Urinary bladder (tissue), 4 donors: ENCODE measurements around the gene RAB8A. TPM values are rescaled to one million over a fixed set of nuclear protein-coding genes. Genes with fewer than 3 reads are reported as not detected.
"Not testable (repeated sequence)": the region's sequence is repeated elsewhere in the genome, so short reads cannot be mapped to it uniquely, and the experiment has no call there.

Experiments
- DNase-seq: peaks from one replicate; pipeline ENCODE4 v3.0.0-alpha.2; 2015; ENCODE audit errors: extremely low spot score
- H3K27ac ChIP-seq: one replicate; pipeline ENCODE4 v1.5.1; 2013; ENCODE audit warnings: low read depth, mild to moderate bottlenecking, moderate library complexity
- H3K36me3 ChIP-seq: one replicate; pipeline ENCODE4 v1.6.1; 2013; ENCODE audit warnings: mild to moderate bottlenecking, moderate library complexity; ENCODE audit not compliant: insufficient read depth
- H3K4me1 ChIP-seq: one replicate; pipeline ENCODE4 v1.6.1; 2013; ENCODE audit warnings: mild to moderate bottlenecking, moderate library complexity; ENCODE audit not compliant: insufficient read depth
- H3K4me3 ChIP-seq: one replicate; pipeline ENCODE4 v1.5.1; 2013; ENCODE audit warnings: low read depth, low read length
- WGBS: extraction: QIAGEN DNeasy Blood & Tissue Kit; methylation state at CpG from one replicate; pipeline ENCODE4 v1.1.7; 2013; 5-methylcytosine and 5-hydroxymethylcytosine counted together
- polyA plus RNA-seq: library from polyadenylated mRNA; stranded (reverse); fragments of 200-250 nt; gene quantifications from one replicate; pipeline ENCODE4 v1.2.3, GENCODE V29; 2013
- total RNA-seq: library from RNA; depleted of rRNA; stranded (reverse); fragments of >200 nt; gene quantifications from one replicate; pipeline ENCODE4 v1.2.3, GENCODE V29; 2014
- donor health status: healthy with polysubstance abuse.
- donor health status: healthy.

RAB8A gene
- total and polyA plus RNA-seq, 2 donors: 43.6 to 69.5 TPM

GRCh38 chr19:16074488-16075365 is 37.0 kb upstream of the RAB8A start:
- WGBS: 78% methylated on average over 10 of the region's 10 CpGs
- DNase-seq: no peak
- Histone ChIP-seq H3K27ac (no peak overlapping the region), H3K36me3 (no peaks in the 10 kb centered on the region), H3K4me1 (no peaks in the 10 kb centered on the region), H3K4me3 (no peak overlapping the region)

GRCh38 chr19:16075430-16076153 is 36.1 kb upstream of the RAB8A start:
- DNase-seq: no peak
- H3K27ac ChIP-seq: peak overlapping the region; percentile 100
- no peaks in the 10 kb centered on the region for H3K36me3 ChIP-seq
- 23% methylated on average over 21 of the region's 21 CpGs for WGBS
- H3K4me1 ChIP-seq: no peaks in the 10 kb centered on the region
- H3K4me3 ChIP-seq: peak overlapping the region; percentile 98

- Histone ChIP-seq H3K36me3 (no peaks in the 10 kb centered on the region), H3K27ac (peak within 1 kb of the TSS; percentile 100), H3K4me1 (no peaks in the 10 kb centered on the region), H3K4me3 (peak within 1 kb of the TSS; percentile 98)
- DNase-seq: peak; percentile 82
- WGBS: under 1% methylated on average over 101 of the region's 101 CpGs
Measured at GRCh38 chr19:16076154-16076957, 35.3 kb upstream of the RAB8A start, which contains the start of gene TPM4. TSS of gene TPM4 (plus strand) at chr19:16076495. CDS start at chr19:16076566, 71 bp downstream.

- under 1% methylated on average over 56 of the region's 56 CpGs for WGBS
- no peaks in the 10 kb centered on the region for H3K4me1 ChIP-seq
- peak overlapping the region; percentile 98 for H3K4me3 ChIP-seq
- DNase-seq: no peak
- H3K36me3 ChIP-seq: no peaks in the 10 kb centered on the region
- H3K27ac ChIP-seq: peak overlapping the region; percentile 100
Measured at GRCh38 chr19:16076958-16077611, 34.6 kb upstream of the RAB8A start.

- Histone ChIP-seq H3K4me3 (peak overlapping the region; percentile 98), H3K4me1 (no peaks in the 10 kb centered on the region), H3K27ac (peak overlapping the region; percentile 97), H3K36me3 (no peaks in the 10 kb centered on the region)
- no peak for DNase-seq
- 9% methylated on average over 16 of the region's 16 CpGs for WGBS
Measured at GRCh38 chr19:16077984-16078758, 33.5 kb upstream of the RAB8A start.

GRCh38 chr19:16078759-16079707 is 32.7 kb upstream of the RAB8A start:
- Histone ChIP-seq H3K4me3 (peak overlapping the region; percentile 98), H3K4me1 (no peaks in the 10 kb centered on the region), H3K27ac (peak overlapping the region; percentile 97), H3K36me3 (no peaks in the 10 kb centered on the region)
- peak; percentile 91 for DNase-seq
- WGBS: 3% methylated on average over 17 of the region's 17 CpGs

GRCh38 chr19:16084067-16084685 is 27.5 kb upstream of the RAB8A start:
- DNase-seq: no peak
- no peak overlapping the region for H3K4me3 ChIP-seq
- H3K27ac ChIP-seq: no peak overlapping the region
- no peaks in the 10 kb centered on the region for H3K4me1 ChIP-seq
- peaks cover 11% of the 10 kb centered on the region for H3K36me3 ChIP-seq
- WGBS: 76% methylated on average over 11 of the region's 11 CpGs

- Histone ChIP-seq H3K4me3 (no peak overlapping the region), H3K36me3 (peaks cover 11% of the 10 kb centered on the region), H3K4me1 (no peaks in the 10 kb centered on the region), H3K27ac (no peak overlapping the region)
- DNase-seq: no peak
- WGBS: 67% methylated on average over 6 of the region's 6 CpGs
Measured at GRCh38 chr19:16085115-16085514, 26.6 kb upstream of the RAB8A start.

GRCh38 chr19:16087404-16087803 is 24.3 kb upstream of the RAB8A start:
- WGBS: 72% methylated on average over 11 of the region's 11 CpGs

GRCh38 chr19:16087940-16088339 is 23.7 kb upstream of the RAB8A start:
- Histone ChIP-seq H3K27ac (peak overlapping the region; percentile 39), H3K4me3 (no peak overlapping the region), H3K36me3 (peaks cover 13% of the 10 kb centered on the region), H3K4me1 (no peaks in the 10 kb centered on the region)
- WGBS: 38% methylated on average over 12 of the region's 12 CpGs
- no peak for DNase-seq

More at GRCh38 chr19:16087404-16087803, 24.3 kb upstream of the RAB8A start:
- peaks cover 11% of the 10 kb centered on the region for H3K36me3 ChIP-seq
- H3K4me3 ChIP-seq, DNase-seq, H3K27ac ChIP-seq, H3K4me1 ChIP-seq: not testable (repeated sequence)

- no peak overlapping the region for H3K4me3 ChIP-seq
- H3K36me3 ChIP-seq: peaks cover 13% of the 10 kb centered on the region
- H3K27ac ChIP-seq: no peak overlapping the region
- DNase-seq: no peak
- H3K4me1 ChIP-seq: no peaks in the 10 kb centered on the region
- 35% methylated on average over 17 of the region's 17 CpGs for WGBS
Measured at GRCh38 chr19:16088351-16089009, 23.2 kb upstream of the RAB8A start.
